Subcutaneous abdominal adipose tissue (tissue), 5 donors: ENCODE results near the gene SLC41A3.

Experiments used
- H3K27ac ChIP-seq: one replicate; pipeline ENCODE4 v1.7.0; 2013; ENCODE audit warnings: low read depth, mild to moderate bottlenecking, inconsistent platforms, low read length, moderate library complexity
- H3K27me3 ChIP-seq, 5 donors: one replicate each; pipeline ENCODE4 v1.7.0; 2013; ENCODE audit warnings: low read length in 5 of 5, inconsistent platforms in 1 of 5; ENCODE audit not compliant: control insufficient read depth in 5 of 5, insufficient read depth in 4 of 5
- H3K36me3 ChIP-seq, 5 donors: one replicate each; pipeline ENCODE4 v1.7.0; 2013; ENCODE audit warnings: low read length in 5 of 5; ENCODE audit not compliant: control insufficient read depth in 5 of 5, insufficient read depth in 5 of 5
- H3K4me1 ChIP-seq, 5 donors: one replicate each; pipeline ENCODE4 v1.7.0; 2013; ENCODE audit warnings: low read length in 5 of 5, mild to moderate bottlenecking in 3 of 5, moderate library complexity in 1 of 5; ENCODE audit not compliant: control insufficient read depth in 5 of 5, insufficient read depth in 5 of 5
- H3K4me3 ChIP-seq, 5 donors: one replicate each; pipeline ENCODE4 v1.7.0; 2013; ENCODE audit warnings: low read length in 5 of 5, low read depth in 1 of 5
- H3K9ac ChIP-seq, 5 donors: one replicate each; pipeline ENCODE4 v1.7.0; 2013; ENCODE audit warnings: low read length in 5 of 5, mild to moderate bottlenecking in 4 of 5, moderate library complexity in 3 of 5
- H3K9me3 ChIP-seq, 5 donors: one replicate each; pipeline ENCODE4 v1.7.0; 2013; ENCODE audit warnings: low read length in 5 of 5; ENCODE audit not compliant: control insufficient read depth in 5 of 5
- donor health status: healthy.
- donor health status: healthy.
- donor health status: healthy.
- donor health status: healthy.
- donor health status: healthy.

SLC41A3 gene

GRCh38 chr3:126056681-126057500 lies 27.0 kb downstream of the SLC41A3 start:
- peaks cover 0 to 9% (median 0%) of the 10 kb centered on the region in 5 donors for H3K4me1 ChIP-seq
- no peaks in the 10 kb centered on the region for H3K27me3 ChIP-seq
- no peaks in the 10 kb centered on the region for H3K9me3 ChIP-seq
- no peak overlapping the region for H3K27ac ChIP-seq
- no peak overlapping the region for H3K9ac ChIP-seq
- peaks cover 0 to 13% (median 4%) of the 10 kb centered on the region in 5 donors for H3K36me3 ChIP-seq
- no peak overlapping the region for H3K4me3 ChIP-seq

- H3K4me1 ChIP-seq = peaks cover 0 to 9% (median 0%) of the 10 kb centered on the region in 5 donors
- no peak overlapping the region for H3K4me3 ChIP-seq
- no peaks in the 10 kb centered on the region for H3K27me3 ChIP-seq
- H3K9me3 ChIP-seq = no peaks in the 10 kb centered on the region
- peaks cover 0 to 12% (median 4%) of the 10 kb centered on the region in 5 donors for H3K36me3 ChIP-seq
- no peak overlapping the region for H3K9ac ChIP-seq
- no peak overlapping the region for H3K27ac ChIP-seq
Measured at GRCh38 chr3:126056088-126056487, 27.8 kb downstream of the SLC41A3 start.

GRCh38 chr3:126054870-126055269 lies 29.1 kb downstream of the SLC41A3 start:
- Histone ChIP-seq H3K27ac (no peak overlapping the region), H3K9ac (no peak overlapping the region), H3K36me3 (peaks cover 0 to 19% (median 6%) of the 10 kb centered on the region in 5 donors), H3K4me3 (no peak overlapping the region), H3K9me3 (no peaks in the 10 kb centered on the region), H3K4me1 (peaks cover 0 to 9% (median 0%) of the 10 kb centered on the region in 5 donors), H3K27me3 (no peaks in the 10 kb centered on the region)

GRCh38 chr3:126053949-126054569 lies 29.9 kb downstream of the SLC41A3 start:
- Histone ChIP-seq H3K9ac (no peak overlapping the region), H3K27me3 (no peaks in the 10 kb centered on the region), H3K27ac (no peak overlapping the region), H3K4me1 (peaks cover 0 to 9% (median 0%) of the 10 kb centered on the region in 5 donors), H3K4me3 (no peak overlapping the region), H3K9me3 (no peaks in the 10 kb centered on the region), H3K36me3 (peaks cover 0 to 21% (median 6%) of the 10 kb centered on the region in 5 donors)

GRCh38 chr3:126053513-126053912 lies 30.4 kb downstream of the SLC41A3 start:
- Histone ChIP-seq H3K27me3 (no peaks in the 10 kb centered on the region), H3K9me3 (no peaks in the 10 kb centered on the region), H3K9ac (no peak overlapping the region), H3K36me3 (peaks cover 0 to 19% (median 6%) of the 10 kb centered on the region in 5 donors), H3K27ac (no peak overlapping the region), H3K4me1 (peaks cover 0 to 9% (median 0%) of the 10 kb centered on the region in 5 donors), H3K4me3 (no peak overlapping the region)

GRCh38 chr3:126052196-126053058 lies 31.5 kb downstream of the SLC41A3 start:
- peaks cover 0 to 19% (median 6%) of the 10 kb centered on the region in 5 donors for H3K36me3 ChIP-seq
- H3K27ac ChIP-seq = no peak overlapping the region
- H3K4me1 ChIP-seq = peaks cover 0 to 6% (median 0%) of the 10 kb centered on the region in 5 donors
- no peak overlapping the region for H3K9ac ChIP-seq
- no peak overlapping the region for H3K4me3 ChIP-seq
- H3K9me3 ChIP-seq = no peaks in the 10 kb centered on the region
- H3K27me3 ChIP-seq = no peaks in the 10 kb centered on the region

GRCh38 chr3:126051741-126052140 lies 32.2 kb downstream of the SLC41A3 start:
- Histone ChIP-seq H3K27ac (no peak overlapping the region), H3K27me3 (no peaks in the 10 kb centered on the region), H3K36me3 (peaks cover 0 to 19% (median 6%) of the 10 kb centered on the region in 5 donors), H3K4me3 (no peak overlapping the region), H3K9ac (no peak overlapping the region), H3K4me1 (no peaks in the 10 kb centered on the region), H3K9me3 (no peaks in the 10 kb centered on the region)

GRCh38 chr3:126051234-126051633 lies 32.7 kb downstream of the SLC41A3 start:
- no peaks in the 10 kb centered on the region for H3K9me3 ChIP-seq
- no peak overlapping the region for H3K9ac ChIP-seq
- no peak overlapping the region for H3K27ac ChIP-seq
- H3K36me3 ChIP-seq = peaks cover 0 to 19% (median 6%) of the 10 kb centered on the region in 5 donors
- H3K4me1 ChIP-seq = no peaks in the 10 kb centered on the region
- no peaks in the 10 kb centered on the region for H3K27me3 ChIP-seq
- H3K4me3 ChIP-seq = no peak overlapping the region

- no peak overlapping the region for H3K9ac ChIP-seq
- H3K27me3 ChIP-seq = no peaks in the 10 kb centered on the region
- H3K36me3 ChIP-seq = peaks cover 0 to 13% (median 6%) of the 10 kb centered on the region in 5 donors
- no peaks in the 10 kb centered on the region for H3K9me3 ChIP-seq
- no peak overlapping the region for H3K4me3 ChIP-seq
- H3K4me1 ChIP-seq = no peaks in the 10 kb centered on the region
- no peak overlapping the region for H3K27ac ChIP-seq
Measured at GRCh38 chr3:126050626-126051025, 33.3 kb downstream of the SLC41A3 start.
